Islet of Langerhans (tissue), 1 donor: ENCODE data around the gene FGL2.
"Not testable (repeated sequence)": the region's sequence is repeated elsewhere in the genome, so short reads cannot be mapped to it uniquely, and the experiment has no call there.

Source experiments
- FAIRE-seq: peaks from one replicate; lab custom pipeline; 2011; peaks lifted over from hg19 to GRCh38; lab: Jason Lieb, UNC

Gene FGL2, protein sequence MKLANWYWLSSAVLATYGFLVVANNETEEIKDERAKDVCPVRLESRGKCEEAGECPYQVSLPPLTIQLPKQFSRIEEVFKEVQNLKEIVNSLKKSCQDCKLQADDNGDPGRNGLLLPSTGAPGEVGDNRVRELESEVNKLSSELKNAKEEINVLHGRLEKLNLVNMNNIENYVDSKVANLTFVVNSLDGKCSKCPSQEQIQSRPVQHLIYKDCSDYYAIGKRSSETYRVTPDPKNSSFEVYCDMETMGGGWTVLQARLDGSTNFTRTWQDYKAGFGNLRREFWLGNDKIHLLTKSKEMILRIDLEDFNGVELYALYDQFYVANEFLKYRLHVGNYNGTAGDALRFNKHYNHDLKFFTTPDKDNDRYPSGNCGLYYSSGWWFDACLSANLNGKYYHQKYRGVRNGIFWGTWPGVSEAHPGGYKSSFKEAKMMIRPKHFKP

DNA sequence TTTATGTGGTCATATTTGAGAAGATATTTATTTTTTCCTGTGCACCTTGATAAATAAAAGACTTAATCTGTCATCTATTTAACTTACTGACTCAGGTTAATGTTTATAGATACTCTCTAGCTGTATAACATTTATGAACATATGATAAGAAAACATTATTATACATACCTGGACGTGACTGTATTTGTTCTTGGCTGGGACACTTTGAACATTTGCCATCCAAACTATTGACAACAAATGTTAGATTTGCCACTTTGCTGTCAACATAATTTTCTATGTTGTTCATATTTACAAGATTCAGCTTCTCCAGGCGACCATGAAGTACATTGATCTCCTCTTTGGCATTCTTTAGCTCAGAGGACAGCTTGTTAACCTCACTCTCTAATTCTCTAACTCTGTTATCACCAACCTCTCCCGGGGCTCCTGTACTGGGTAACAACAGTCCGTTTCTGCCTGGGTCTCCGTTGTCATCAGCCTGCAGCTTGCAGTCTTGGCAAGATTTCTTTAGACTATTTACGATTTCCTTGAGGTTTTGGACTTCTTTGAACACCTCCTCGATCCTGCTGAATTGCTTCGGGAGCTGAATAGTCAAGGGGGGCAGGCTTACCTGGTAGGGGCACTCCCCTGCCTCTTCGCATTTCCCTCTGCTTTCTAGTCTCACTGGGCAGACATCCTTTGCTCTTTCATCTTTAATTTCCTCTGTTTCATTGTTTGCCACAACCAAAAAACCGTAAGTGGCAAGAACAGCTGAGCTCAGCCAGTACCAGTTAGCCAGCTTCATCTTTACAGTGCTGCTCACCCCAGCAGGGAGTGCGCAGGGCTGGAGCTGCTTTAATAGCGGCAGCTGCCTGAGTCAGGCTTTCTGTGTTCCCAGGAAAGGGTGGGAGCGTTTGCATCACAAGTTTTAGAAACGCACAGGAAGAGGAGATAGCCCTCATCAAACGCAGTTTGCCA, at the start of gene FGL2:
Gene FGL2 (minus strand): TSS at position 807 of the 954 bp plus-strand sequence. CDS start 26 bp downstream, at position 781.
- no peak for FAIRE-seq

DNA sequence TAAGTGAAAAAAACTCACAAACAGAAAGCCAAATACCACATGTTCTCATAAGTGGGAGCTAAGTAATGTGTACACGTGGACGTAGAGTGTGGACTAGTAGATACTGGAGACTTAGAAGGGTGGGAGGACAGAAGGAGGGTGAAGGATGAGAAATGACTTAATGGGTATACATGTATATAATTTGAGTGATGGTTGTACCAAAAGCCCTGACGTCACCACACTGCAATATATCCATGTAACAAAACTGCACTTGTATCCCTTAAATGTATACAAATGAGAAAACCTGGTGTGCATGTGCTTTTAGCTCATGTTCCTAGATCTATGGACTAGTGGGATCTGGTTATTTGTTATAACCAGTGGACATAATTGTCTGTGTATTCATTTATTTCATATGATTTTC, 48.5 kb upstream of the FGL2 start:
- FAIRE-seq: no peak

DNA sequence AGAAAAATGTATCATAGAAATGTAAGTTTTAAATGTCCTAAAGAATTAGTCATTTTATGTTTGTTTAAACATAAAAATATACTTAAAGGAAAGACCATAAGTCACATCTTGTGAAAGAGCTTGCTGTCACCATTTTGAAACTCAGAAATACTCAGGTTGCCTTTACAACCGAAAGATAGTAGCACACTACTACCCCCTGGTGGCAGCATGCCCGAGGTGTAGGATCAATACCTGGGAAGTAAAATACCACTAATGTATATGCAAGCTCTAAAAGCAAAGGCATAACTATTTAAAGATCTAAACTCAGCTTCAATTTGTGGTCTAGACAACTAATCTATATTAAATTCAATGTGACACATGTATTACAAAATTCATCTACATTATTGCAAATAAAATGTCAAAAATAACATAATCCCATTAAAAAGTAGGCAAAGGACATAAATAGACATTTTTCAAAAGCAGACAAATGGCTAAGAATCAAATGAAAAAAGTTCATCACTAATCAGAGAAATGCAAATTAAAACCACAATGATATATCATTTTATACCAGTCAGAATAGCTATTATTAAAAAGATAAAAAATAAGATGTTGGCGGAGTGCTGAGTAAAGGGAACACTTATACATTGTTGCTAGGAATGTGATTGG, 47.7 kb upstream of the FGL2 start:
- peak; percentile 64 for FAIRE-seq

DNA sequence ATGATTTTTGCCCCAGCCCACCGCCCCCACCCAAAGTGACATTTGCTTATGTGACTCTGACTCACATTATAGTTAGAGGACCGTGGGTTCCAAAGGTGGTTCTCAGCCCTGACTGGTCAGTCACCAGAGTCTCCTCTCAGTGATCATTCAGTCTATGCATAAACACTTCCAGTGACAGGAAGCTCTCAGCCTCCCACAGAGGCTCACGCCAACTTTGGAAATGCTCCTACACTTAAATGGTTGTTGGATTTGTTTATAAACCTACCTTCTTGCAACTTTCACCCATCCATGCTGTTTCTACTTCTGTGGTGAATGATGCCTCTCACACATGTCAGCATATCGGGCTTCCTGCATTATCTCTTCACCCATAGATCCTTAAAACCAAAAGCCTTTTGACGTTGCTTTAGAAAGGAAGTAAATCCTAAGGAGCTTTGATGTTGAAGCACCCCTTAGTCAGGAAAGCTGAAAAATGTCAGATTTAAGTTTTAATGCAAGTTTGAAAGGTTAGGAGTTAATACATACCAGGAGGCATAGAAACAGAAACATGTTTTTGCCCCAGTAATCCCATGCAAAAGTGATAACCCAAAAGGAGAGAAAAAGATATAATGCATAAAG, 46.5 kb upstream of the FGL2 start:
- no peak for FAIRE-seq

DNA sequence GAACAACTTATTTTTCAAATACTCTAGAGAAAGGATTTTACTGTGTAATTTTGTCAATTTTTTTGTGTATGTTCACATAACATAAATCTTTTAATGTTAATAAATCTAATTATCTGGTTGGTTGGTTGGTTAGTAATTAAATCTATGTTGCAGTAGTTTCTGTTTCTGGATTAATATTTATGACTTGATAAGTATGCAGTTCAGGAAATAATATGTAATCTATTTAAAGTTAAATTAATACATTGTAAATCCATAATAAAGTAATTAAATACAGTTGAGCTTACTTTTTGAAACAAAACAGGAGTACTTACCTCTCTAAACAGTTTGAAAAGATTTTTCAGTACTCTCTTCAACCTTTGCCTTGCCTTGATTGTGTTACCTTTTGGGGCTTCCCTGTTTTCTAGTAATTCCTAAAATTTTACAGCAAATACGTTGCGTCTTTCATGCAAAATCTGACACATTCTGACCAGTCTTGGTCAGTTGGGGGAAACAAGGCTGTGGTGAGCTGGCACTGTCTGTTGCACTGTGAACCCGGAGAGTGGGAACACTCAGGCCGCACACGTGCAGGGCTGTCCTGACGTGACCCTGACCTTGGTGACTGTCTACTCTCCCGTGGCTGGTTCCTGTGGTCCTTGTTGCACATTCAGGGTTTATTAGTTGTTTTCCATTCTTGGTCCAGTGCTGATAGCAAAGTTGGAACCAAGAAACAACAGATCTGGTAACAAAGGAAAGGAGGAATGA, 45.6 kb upstream of the FGL2 start:
- no peak for FAIRE-seq

DNA sequence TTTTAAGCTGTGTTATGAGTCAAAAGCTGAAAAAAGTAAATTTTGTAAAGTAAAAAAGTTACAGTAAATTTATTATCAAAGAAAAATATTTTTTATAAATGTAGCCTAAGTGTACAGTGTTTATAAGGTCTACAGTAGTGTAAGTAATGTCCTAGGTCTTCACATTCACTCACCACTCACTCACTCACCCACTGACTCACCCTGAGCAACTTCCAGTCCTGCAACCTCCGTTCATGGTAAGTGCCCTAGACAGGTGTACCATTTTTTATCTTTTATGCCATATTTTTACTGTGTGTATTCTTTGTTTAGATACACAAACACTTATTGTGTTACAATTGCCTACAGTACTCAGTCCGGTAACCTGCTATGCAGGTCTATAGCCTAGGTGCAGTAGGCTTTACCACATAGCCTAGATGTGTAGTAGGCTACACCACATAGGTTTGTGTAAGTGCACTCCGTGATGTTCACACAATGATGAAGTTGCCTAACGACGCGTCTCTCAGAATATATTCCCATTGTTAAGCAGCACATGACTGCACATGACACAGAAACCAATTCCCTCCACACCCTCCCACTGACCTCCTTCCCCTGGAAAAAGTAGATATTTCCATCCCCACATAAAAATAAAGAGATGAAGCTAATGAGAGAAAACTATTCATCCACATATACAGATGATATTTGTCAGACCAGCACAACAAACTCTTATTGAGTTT, 44.8 kb upstream of the FGL2 start:
- no peak for FAIRE-seq

DNA sequence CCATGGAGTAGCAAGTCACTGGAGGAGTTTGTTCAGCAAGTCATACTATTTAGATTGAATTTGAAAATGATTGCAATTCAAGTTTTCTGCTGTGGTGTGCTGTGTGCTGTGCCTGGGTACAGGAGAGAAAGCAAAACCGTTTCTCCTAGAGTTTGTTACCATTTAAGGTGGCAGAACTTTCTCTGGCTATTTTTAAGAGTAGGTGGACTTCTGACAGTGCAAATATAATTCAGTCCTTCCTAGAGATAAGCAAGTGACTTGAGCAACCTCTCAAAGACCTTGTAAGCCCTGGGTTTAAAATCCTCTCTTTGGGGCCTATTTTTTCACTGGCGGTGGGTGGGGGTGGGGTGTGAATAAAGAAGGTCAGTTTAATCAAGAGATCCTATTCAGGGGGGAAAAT, 42.9 kb upstream of the FGL2 start:
- FAIRE-seq: no peak

DNA sequence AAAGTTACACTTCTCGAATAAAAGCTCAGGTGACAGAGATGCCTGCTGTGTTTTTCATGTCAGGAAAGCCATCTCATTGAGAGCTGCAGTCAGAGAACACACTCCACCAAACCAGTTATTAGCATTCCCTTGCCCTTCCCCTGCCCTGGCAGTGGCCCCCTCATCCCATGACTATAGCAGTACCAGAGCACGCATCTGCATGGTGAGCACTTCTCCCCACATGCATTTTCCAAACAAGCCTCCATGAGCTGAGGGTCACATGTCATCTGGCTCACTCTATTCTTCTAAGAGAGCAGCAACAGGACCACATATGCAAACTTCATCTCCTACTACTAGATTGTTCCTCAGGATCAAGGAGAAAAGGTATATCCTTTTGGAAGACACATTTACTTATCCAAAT, 42.4 kb upstream of the FGL2 start:
- FAIRE-seq: no peak

DNA sequence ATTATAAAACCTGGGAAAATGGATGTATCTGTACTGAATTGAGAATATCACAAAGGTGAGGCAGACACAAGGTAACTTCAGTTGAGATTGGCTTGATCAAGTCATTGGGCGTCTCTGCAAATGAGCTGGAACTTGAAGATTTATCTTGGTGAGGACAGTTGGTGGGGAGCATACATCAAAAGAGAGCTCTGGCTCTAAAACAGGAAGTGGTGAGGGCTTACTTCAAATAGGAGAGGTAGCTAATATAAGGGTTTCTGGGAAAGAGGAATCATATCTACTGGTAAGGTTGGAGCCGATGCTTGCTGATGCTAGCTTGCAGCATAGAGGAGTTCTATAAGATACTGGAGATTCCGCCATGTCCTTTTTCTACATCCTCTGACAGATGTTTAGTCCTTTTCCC, 39.9 kb upstream of the FGL2 start:
- no peak for FAIRE-seq

DNA sequence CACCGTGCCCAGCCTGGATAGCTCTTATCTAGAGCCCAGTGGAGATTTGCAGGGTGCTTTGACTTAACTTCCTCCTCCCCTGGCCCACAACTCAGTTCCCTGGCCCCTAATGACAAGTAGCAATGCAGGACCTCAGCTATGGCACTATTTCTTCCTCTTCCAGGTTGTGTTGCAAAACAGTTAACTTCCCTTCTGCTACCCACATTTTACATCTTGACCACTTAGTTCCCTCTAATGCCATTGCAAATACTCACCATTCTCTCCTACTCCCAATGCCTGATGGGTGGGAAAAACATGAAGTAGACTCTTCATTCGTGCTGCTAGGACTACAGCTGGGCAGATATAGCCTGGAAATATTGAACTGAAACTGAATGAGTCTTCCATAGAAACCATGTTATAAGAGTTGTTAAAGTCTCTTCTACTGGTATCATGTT, 39.1 kb upstream of the FGL2 start:
- FAIRE-seq: no peak

DNA sequence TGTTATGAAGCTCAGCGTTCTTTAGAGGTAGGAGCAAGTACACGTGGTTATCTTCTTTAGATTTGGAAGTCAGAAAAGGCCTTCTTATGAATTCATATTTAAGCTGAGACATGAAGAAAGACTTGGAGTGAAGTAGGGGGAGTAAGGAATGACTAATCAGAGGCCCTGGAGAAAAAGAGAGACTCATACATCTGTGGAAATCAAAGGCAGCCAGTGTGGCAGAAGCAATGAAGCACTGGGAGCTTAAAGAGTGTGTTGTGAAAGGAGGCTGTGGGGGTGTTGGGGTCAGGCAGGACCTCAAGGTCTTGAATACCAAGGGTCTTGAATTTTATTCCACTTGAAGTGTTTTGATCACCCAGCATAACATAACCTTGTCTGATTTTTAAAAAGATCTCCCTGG, 35.7 kb upstream of the FGL2 start:
- FAIRE-seq: no peak

DNA sequence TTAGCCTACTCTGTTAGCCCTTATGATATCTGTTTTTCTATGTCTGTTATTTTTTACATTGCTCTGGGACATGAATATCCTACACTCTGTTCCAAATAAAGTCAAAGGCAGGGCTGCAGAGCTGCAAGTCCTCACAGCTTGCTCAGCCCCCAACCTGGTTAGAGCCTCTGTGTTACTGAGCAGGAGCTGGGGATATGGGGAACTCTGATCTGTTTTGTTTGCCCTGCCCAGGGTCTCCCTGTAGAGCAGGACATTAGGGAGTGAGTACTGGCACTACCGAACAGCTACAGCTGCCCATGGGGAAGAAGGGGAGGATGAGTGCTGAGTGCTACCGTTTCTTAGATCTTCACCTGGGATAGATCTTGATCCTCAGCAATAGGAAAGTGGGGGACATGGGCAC, 32.8 kb upstream of the FGL2 start:
- FAIRE-seq: no peak

DNA sequence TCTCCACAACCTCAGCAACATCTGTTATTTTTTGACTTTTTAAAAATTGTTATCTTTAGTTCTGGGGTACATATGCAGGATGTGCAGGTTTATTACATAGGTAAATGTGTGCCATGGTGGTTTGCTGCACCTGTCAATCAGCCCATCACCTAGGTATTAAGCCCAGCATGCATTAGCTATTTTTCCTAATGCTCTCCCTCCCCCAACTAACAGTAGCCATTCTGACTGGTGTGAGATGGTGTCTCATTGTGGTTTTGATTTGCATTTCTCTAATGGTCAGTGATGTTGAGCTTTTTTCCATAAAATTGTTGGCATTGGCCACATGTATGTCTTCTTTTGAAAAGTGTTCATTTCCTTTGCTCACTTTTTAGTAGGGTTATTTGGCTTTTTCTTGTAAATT, 29.2 kb upstream of the FGL2 start:
- not testable (repeated sequence) for FAIRE-seq

DNA sequence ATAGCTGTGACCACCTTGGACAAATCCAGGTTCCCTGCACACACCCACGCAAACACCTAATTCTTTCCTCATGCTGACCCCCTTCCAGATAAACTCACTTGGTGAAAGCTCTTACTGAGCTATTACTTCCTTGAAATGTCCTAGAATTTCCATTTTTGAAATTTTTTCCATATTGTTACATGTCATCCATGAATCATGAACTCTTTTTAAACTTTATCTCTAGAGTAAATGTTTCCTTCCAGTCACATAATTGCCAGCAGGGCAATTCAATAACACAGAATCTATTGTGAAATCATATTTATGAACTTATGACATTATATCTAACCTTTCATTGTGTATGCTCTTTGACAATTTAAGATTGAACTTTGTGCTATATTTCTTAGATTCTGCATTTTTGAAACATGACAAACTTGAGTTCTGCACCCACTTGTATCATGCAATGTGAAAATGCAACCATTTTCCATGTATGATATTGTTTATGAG, 26.8 kb upstream of the FGL2 start:
- FAIRE-seq: no peak

DNA sequence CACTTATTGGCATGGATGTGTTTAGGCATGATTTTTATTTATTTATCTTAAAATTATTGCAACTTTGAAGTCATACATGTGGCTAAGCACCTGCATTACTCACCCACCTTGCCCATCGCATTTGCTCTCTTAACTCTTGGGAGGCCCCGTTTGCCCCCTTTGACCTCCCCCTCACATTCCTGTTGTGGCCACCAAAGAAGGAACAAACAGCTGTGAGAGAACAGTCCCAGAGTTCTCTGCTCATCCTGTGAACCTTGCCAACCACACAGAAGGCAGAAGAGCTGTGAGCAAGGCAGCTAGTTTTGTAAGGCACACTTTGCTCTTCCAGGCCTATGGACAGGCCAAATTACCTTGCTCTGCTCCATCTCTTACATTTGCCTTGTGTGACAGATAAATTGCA, 23.6 kb upstream of the FGL2 start:
- FAIRE-seq: no peak

DNA sequence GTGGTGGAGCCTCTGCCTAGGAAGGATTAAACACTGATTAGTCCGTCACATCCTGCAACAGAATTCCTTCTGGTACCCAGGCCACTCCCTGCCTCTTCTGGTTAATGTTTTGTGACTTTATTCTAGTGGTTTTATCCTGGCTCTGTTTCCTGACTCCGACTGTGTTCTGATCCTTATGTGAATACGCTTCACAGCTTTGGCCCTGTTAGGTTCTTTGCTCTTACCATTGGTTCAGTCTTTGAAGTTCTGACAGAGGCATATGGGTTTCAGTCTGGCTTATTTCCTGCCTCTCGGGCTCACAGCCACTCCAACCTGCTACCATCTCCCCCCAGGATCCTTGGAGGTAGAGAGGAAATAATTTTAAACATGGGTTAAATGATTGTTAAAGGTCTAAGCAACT, 23.2 kb upstream of the FGL2 start:
- no peak for FAIRE-seq

DNA sequence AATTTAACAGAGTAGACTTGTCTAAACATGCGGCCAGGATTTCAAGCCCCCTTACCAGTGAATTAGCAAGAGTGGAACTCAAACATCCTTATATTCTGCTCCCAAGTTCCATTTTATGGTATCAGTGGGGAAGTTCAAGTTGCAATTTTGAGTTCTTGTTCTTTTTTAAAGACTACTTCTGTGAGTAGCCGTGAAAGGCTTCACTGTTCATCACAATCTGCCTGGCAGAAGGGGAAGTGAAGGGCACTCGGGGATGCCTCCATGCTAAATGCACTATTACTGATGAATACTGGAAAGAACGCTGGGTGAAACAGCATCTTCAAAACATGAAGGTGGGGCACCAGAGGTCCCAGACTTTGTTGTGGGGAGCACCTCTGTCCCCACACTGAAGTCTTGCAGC, 22.4 kb upstream of the FGL2 start:
- FAIRE-seq: no peak

DNA sequence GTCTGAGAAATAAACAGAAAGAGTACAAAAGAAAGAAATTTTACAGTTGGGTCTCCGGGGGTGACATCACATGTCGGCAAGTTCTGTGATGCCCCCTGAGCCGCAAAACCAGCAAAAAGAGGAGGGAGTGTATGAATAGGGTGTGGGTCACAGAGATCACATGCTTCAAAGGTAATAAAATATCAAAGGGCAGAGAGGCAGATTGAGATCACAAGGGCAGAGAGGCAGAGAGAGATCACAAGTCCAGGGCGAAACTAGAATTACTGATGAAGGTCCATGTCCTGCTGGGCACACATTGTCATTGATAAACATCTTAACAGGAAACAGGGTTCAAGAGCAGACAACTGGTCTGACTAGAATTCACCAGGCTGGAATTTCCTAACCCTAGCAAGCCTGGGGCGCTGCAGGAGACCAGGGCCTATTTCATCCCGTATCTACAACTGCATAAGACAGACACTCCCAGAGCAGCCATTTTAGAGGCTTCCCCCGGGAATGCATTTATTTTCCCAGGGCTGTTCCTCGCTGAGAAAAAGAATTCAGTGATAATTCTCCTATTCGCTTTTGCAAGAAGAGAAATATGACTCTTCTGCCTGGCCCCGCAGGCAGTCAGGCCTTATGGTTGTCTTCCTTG, 20.2 kb upstream of the FGL2 start:
- not testable (repeated sequence) for FAIRE-seq

DNA sequence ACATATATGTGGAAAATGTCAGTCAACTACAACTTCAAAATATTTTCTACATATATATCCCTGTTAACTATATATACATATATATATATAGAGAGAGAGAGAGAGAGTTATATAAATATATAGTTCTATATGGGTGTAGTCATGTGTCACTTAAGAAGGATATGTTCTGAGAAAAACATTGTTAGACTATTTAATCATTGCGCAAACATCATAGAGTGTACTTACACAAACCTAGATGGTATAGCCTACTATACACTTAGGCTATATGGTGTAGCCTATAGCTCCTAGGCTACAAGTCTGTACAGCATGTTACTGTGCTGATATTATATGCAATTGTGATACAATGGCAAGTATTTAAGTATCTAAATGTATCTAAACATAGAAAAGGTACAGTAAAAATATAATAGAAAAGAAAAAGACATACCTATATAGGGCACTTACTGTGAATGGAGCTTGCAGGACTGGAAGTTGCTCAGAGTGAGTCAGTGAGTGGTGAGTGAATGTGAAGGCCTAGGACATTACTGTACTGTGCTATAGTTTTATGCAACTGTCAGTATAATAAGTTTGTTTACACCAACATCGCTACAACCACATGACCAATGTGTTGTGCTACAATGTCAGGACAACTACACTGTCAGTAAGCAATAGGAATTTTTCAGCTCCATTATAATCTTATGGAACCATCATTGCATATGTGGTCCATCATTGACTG, 18.0 kb upstream of the FGL2 start:
- no peak for FAIRE-seq
